ENCODE measurements around the gene CTSA.

Gene CTSA

GRCh38 chr20:45904583-45905504, 13.7 kb downstream of the CTSA start:
- Histone ChIP-seq H3K27ac (no peak overlapping the region), H3K4me3 (no peak overlapping the region)
- no peak for TF ChIP-seq CTCF (IDR thresholded peaks at IDR 0.05)
- DNase-seq (ENCODE audit: low spot score), result no peak

GRCh38 chr20:45905505-45906079, 14.5 kb downstream of the CTSA start:
- Histone ChIP-seq H3K4me3 (no peak overlapping the region), H3K27ac (no peak overlapping the region)
- TF ChIP-seq CTCF (IDR thresholded peaks at IDR 0.05), result no peak
- no peak for DNase-seq (ENCODE audit: low spot score)

GRCh38 chr20:45907219-45907948, 16.2 kb downstream of the CTSA start:
- no peak for DNase-seq (ENCODE audit: low spot score)
- no peak for TF ChIP-seq CTCF (IDR thresholded peaks at IDR 0.05)
- Histone ChIP-seq H3K27ac (no peak overlapping the region), H3K4me3 (no peak overlapping the region)

GRCh38 chr20:45908084-45908483, 16.9 kb downstream of the CTSA start:
- DNase-seq (ENCODE audit: low spot score), result no peak
- Histone ChIP-seq H3K4me3 (no peak overlapping the region), H3K27ac (no peak overlapping the region)
- no peak for TF ChIP-seq CTCF (IDR thresholded peaks at IDR 0.05)

GRCh38 chr20:45909336-45909808, 18.2 kb downstream of the CTSA start:
- H3K4me3 ChIP-seq, result peak overlapping the region; percentile 74
- DNase-seq (ENCODE audit: low spot score), result no peak

More at GRCh38 chr20:45909336-45909808, 18.2 kb downstream of the CTSA start:
- peak overlapping the region in 1 of 2 donors; percentile 89 for H3K27ac ChIP-seq
- no peak for TF ChIP-seq CTCF (IDR thresholded peaks at IDR 0.05)
